LNCAP (cell line): Measurements from ENCODE around the gene TMEM38B.

Experiments
- TF ChIP-seq, protein P1 (sequence below): fragments of 450-650 bp; IDR thresholded peaks from 2 replicates; pipeline ENCODE4 v1.5.1; 2017; ENCODE audit warnings: mild to moderate bottlenecking

The TMEM38B gene

DNA sequence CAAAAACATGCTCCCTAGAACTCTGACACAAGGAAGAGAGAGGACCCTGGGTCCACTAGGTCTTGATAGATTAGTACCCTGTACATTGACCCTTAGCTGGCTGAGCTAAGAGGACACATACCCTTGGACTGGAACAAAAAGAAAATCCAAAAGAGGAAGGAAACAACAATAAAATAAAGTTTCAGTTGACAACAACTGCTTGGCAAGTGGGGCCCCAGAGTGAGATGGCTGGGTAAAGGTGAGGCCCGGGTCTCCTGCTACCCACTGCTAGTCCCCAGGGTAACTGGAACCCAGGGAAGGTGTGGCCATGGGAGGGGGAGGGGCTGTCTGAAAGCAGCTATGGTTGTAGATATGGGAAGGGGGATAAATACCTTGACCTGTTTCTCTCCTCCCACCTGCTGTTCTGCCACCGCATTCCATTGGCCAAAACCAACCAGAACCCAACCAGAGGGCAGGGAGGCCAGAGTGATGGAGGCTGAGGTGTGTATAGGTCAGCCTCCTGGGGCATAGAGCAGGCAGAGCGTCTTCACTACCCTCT lies 20.4 kb upstream of the TMEM38B start:
- TF ChIP-seq, protein P1, sequence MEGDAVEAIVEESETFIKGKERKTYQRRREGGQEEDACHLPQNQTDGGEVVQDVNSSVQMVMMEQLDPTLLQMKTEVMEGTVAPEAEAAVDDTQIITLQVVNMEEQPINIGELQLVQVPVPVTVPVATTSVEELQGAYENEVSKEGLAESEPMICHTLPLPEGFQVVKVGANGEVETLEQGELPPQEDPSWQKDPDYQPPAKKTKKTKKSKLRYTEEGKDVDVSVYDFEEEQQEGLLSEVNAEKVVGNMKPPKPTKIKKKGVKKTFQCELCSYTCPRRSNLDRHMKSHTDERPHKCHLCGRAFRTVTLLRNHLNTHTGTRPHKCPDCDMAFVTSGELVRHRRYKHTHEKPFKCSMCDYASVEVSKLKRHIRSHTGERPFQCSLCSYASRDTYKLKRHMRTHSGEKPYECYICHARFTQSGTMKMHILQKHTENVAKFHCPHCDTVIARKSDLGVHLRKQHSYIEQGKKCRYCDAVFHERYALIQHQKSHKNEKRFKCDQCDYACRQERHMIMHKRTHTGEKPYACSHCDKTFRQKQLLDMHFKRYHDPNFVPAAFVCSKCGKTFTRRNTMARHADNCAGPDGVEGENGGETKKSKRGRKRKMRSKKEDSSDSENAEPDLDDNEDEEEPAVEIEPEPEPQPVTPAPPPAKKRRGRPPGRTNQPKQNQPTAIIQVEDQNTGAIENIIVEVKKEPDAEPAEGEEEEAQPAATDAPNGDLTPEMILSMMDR, result no peak

GRCh38 chr9:105676351-105676923 lies 17.9 kb upstream of the TMEM38B start:
- TF ChIP-seq, protein P1, result no peak

DNA sequence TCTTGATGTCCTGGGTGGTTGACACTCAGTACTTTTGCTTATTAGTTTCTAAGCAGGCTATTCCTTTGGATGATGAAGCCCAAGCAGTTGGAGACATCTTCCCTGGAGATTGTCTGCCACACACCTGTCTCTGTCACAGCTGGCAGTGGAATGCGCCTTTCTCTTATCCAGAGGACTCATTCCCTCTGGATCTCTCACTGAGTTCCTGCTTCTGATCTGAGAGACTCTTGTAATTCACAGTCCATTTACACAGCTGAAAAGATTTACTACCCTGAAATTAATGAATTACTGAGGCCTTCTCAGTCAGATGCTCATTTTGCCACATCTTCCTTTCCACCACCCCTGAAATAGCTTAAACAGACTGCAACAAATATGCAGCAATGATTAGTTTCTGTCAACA lies 16.2 kb upstream of the TMEM38B start:
- TF ChIP-seq, protein P1, result no peak

- TF ChIP-seq, protein P1, result no peak
Measured at GRCh38 chr9:105678781-105679180, 15.6 kb upstream of the TMEM38B start.

DNA sequence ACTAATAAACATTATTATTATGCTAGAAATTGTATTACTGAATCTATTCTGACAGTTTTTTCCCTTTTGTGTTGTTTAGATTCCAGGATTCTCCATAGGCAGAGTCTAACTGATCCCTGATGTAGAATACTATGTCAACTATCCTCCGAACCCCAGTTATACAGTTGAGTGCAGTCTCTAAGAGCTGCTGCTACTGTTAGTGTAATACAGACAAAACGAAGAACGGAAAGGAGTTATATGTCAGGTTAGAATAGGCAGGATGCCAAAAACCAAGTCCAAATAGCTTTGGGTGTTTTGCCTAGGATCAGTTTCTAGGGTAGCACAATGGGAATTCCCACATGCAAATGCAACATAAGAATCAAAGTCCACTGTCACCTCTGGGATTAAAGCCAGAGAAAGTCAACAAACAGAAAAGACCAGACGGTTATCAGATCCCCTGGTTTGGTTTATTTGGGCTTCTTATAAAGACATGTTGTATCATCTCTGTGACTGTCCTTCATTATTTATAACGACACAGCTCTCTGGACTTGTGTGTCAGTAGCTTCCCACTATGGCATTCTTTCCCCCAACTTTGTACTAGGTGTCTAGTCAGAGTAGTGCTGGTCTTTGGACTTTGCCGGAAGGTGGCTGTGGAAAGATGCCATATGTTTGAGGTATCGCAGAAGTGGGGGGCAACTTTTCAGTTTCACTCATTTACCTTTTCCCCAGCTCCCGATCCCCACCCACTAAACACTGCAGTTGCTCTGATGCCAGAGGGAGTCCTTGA lies 14.9 kb upstream of the TMEM38B start:
- TF ChIP-seq, protein P1, result no peak

DNA sequence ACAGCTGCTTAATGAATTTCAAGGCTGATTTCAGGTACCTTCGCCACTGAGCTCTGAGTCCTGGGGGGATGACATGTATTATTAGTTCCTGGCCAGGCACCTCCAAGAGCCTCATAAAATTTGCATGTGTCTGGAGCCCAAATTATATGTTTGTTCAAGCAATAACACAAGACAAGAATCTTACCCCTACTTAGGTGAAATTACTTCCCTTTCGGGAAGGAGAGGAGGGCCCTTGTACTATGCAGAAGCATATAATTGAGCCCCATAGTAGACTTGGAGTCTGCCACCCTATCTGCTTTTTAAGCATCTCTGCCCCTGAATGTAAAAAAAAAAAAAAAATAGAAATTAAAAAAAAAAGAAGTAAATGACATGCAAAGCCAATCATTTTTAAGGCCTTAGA lies 13.0 kb upstream of the TMEM38B start:
- TF ChIP-seq, protein P1, result no peak

DNA sequence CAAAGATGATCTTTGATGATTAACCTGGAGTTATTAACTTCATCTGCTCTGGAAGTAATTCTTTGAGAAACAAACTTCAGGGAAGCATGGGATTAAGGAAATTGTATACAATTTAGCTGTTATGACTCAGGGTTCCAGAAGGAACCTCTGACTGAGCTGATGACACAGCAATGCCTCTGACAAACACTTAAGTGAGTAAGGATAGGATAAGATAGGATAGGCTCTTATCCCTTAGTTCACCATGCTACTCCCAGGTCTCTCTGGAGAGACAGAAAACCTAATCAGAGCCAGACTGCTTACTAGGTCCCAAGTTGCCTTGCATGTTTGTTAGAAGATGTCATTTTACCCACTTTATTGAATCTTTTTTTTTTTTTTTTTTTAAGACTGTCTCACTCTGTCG lies 12.6 kb upstream of the TMEM38B start:
- TF ChIP-seq, protein P1, result no peak
